ENCODE results near the gene MRS2. TPM values are rescaled to one million over a fixed set of nuclear protein-coding genes. Genes with fewer than 3 reads are reported as not detected.

Gene MRS2
- polyA plus RNA-seq, 1 donor from 2014 or later = 47.9 TPM

DNA sequence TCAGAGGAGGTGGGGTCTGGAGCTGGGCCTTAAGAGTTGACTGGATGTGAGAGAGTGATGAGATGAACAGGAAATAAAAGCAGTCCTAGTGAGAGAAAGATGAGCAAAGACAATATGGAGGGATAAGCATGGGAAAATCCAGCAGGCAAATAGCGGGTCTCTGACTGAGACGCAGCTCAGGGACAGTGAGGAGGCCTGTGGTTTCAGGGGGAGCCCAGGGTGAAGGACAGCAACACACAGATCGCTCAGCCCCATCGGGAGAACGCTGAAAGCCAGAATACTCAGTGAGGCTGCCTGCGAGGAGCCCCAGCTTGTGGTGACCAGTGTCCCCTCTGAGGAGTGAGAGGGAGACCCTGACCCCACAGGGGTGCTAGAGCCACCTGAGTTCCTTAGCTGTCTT, 28.1 kb upstream of the MRS2 start:
- Histone ChIP-seq H4K20me1 (ENCODE audit: insufficient read depth) (no peaks in the 10 kb centered on the region), H3K9me2 (ENCODE audit: insufficient read depth, low read length) (no peaks in the 10 kb centered on the region), H3K9ac (ENCODE audit: low read length) (no peak overlapping the region), H3K36me3 (ENCODE audit: insufficient read depth, low read length) (no peaks in the 10 kb centered on the region), H3K4me2 (ENCODE audit: low read length) (no peak overlapping the region), H2AFZ (ENCODE audit: low read depth, low read length) (no peak overlapping the region), H3K27ac (ENCODE audit: low read length) (no peak overlapping the region), H3K4me3 (ENCODE audit: low read length) (no peak overlapping the region), H3K27me3 (ENCODE audit: insufficient read depth, low read depth, low read length) (no peaks in the 10 kb centered on the region), H3K79me2 (replicated peaks; ENCODE audit: insufficient read depth, low read length) (no peaks in the 10 kb centered on the region), H3F3A (ENCODE audit: insufficient read depth, low read length, poor library complexity, severe bottlenecking) (no peaks in the 10 kb centered on the region), H3K9me3 (ENCODE audit: low read length) (no peaks in the 10 kb centered on the region)
- TF ChIP-seq, protein P1, sequence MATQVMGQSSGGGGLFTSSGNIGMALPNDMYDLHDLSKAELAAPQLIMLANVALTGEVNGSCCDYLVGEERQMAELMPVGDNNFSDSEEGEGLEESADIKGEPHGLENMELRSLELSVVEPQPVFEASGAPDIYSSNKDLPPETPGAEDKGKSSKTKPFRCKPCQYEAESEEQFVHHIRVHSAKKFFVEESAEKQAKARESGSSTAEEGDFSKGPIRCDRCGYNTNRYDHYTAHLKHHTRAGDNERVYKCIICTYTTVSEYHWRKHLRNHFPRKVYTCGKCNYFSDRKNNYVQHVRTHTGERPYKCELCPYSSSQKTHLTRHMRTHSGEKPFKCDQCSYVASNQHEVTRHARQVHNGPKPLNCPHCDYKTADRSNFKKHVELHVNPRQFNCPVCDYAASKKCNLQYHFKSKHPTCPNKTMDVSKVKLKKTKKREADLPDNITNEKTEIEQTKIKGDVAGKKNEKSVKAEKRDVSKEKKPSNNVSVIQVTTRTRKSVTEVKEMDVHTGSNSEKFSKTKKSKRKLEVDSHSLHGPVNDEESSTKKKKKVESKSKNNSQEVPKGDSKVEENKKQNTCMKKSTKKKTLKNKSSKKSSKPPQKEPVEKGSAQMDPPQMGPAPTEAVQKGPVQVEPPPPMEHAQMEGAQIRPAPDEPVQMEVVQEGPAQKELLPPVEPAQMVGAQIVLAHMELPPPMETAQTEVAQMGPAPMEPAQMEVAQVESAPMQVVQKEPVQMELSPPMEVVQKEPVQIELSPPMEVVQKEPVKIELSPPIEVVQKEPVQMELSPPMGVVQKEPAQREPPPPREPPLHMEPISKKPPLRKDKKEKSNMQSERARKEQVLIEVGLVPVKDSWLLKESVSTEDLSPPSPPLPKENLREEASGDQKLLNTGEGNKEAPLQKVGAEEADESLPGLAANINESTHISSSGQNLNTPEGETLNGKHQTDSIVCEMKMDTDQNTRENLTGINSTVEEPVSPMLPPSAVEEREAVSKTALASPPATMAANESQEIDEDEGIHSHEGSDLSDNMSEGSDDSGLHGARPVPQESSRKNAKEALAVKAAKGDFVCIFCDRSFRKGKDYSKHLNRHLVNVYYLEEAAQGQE (IDR thresholded peaks at IDR 0.05; ENCODE audit: borderline replicate concordance) = no peak
- TF ChIP-seq, protein P2, sequence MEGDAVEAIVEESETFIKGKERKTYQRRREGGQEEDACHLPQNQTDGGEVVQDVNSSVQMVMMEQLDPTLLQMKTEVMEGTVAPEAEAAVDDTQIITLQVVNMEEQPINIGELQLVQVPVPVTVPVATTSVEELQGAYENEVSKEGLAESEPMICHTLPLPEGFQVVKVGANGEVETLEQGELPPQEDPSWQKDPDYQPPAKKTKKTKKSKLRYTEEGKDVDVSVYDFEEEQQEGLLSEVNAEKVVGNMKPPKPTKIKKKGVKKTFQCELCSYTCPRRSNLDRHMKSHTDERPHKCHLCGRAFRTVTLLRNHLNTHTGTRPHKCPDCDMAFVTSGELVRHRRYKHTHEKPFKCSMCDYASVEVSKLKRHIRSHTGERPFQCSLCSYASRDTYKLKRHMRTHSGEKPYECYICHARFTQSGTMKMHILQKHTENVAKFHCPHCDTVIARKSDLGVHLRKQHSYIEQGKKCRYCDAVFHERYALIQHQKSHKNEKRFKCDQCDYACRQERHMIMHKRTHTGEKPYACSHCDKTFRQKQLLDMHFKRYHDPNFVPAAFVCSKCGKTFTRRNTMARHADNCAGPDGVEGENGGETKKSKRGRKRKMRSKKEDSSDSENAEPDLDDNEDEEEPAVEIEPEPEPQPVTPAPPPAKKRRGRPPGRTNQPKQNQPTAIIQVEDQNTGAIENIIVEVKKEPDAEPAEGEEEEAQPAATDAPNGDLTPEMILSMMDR (IDR thresholded peaks at IDR 0.05; ENCODE audit: poor library complexity, severe bottlenecking) = no peak
- TF ChIP-seq EP300 (conservative IDR thresholded peaks at IDR 0.05; ENCODE audit: poor library complexity, severe bottlenecking) = no peak
- TF ChIP-seq EZH2 (IDR thresholded peaks at IDR 0.05; ENCODE audit: borderline replicate concordance, insufficient read depth, low read length, poor library complexity, severe bottlenecking) = no peak
- TF ChIP-seq POLR2AphosphoS5 (IDR thresholded peaks at IDR 0.05) = no peak
- no peak for TF ChIP-seq TAF1 (IDR thresholded peaks at IDR 0.05; ENCODE audit: low read depth)

DNA sequence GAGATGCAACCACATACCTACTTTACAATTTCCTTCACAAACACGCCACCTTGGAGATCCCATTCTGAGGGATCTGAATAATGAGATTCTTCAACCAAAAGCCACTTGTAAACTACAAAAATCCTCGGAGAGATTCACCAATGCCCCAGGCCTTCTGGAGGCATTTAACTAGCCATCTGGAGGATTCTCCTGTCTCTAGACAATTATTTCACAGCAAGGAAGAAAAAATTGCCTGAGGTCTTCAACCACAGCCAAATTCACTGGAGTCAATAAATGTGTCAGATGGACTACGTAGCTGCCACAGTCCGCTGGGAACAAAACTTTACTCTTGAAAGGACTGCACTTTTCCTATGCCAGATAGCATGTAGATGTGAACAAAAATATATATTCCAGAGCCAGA, 25.9 kb upstream of the MRS2 start:
- Histone ChIP-seq H3K9me3 (ENCODE audit: low read length) (no peaks in the 10 kb centered on the region), H3K79me2 (replicated peaks; ENCODE audit: insufficient read depth, low read length) (no peaks in the 10 kb centered on the region), H3K4me3 (ENCODE audit: low read length) (no peak overlapping the region), H3K27ac (ENCODE audit: low read length) (no peak overlapping the region), H3K27me3 (ENCODE audit: insufficient read depth, low read depth, low read length) (no peaks in the 10 kb centered on the region), H3K36me3 (ENCODE audit: insufficient read depth, low read length) (no peaks in the 10 kb centered on the region), H3K9ac (ENCODE audit: low read length) (no peak overlapping the region), H3K4me2 (ENCODE audit: low read length) (no peak overlapping the region), H3F3A (ENCODE audit: insufficient read depth, low read length, poor library complexity, severe bottlenecking) (no peaks in the 10 kb centered on the region), H3K9me2 (ENCODE audit: insufficient read depth, low read length) (no peaks in the 10 kb centered on the region), H4K20me1 (ENCODE audit: insufficient read depth) (no peaks in the 10 kb centered on the region), H2AFZ (ENCODE audit: low read depth, low read length) (no peak overlapping the region)
- no peak for TF ChIP-seq RAD21 (conservative IDR thresholded peaks at IDR 0.05)
- no peak for TF ChIP-seq MXI1 (conservative IDR thresholded peaks at IDR 0.05; ENCODE audit: poor library complexity, severe bottlenecking)
- TF ChIP-seq, protein P2 (IDR thresholded peaks at IDR 0.05; ENCODE audit: poor library complexity, severe bottlenecking) = no peak
- no peak for TF ChIP-seq POLR2AphosphoS5 (IDR thresholded peaks at IDR 0.05)
- TF ChIP-seq SMC3 (conservative IDR thresholded peaks at IDR 0.05; ENCODE audit: poor library complexity) = no peak
- TF ChIP-seq EP300 (conservative IDR thresholded peaks at IDR 0.05; ENCODE audit: poor library complexity, severe bottlenecking) = no peak
- TF ChIP-seq, protein P1 (IDR thresholded peaks at IDR 0.05; ENCODE audit: borderline replicate concordance) = no peak
- TF ChIP-seq EZH2 (IDR thresholded peaks at IDR 0.05; ENCODE audit: borderline replicate concordance, insufficient read depth, low read length, poor library complexity, severe bottlenecking) = no peak
